HG03571 (cell line): ENCODE results near the gene TNNI3K.
"Not testable (repeated sequence)": the region's sequence is repeated elsewhere in the genome, so short reads cannot be mapped to it uniquely, and the experiment has no call there.

ENCODE experiments used
- ATAC-seq: cut with Tn5 transposase; IDR thresholded peaks from one replicate; pipeline ENCODE4 v1.9.1; 2021; ENCODE audit not compliant: unreplicated experiment

Gene TNNI3K, protein sequence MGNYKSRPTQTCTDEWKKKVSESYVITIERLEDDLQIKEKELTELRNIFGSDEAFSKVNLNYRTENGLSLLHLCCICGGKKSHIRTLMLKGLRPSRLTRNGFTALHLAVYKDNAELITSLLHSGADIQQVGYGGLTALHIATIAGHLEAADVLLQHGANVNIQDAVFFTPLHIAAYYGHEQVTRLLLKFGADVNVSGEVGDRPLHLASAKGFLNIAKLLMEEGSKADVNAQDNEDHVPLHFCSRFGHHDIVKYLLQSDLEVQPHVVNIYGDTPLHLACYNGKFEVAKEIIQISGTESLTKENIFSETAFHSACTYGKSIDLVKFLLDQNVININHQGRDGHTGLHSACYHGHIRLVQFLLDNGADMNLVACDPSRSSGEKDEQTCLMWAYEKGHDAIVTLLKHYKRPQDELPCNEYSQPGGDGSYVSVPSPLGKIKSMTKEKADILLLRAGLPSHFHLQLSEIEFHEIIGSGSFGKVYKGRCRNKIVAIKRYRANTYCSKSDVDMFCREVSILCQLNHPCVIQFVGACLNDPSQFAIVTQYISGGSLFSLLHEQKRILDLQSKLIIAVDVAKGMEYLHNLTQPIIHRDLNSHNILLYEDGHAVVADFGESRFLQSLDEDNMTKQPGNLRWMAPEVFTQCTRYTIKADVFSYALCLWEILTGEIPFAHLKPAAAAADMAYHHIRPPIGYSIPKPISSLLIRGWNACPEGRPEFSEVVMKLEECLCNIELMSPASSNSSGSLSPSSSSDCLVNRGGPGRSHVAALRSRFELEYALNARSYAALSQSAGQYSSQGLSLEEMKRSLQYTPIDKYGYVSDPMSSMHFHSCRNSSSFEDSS

DNA sequence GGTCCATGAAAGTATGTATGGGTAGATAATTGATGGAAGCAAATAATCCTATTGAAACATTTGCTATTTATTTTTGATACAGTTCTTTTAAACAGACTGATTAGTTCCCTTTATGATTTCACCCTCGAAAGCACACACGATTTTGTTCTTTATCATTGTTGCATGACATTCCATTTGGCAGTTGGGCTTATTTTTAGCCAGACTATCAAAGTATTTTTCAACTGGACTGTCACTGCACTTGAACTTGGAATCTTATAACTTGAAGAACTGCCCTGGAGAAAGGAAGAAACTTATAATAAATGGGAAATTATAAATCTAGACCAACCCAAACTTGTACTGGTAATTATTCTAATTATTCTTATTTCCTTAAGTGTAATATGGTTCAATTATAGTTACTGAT is at the start of gene TNNI3K:
TSS of gene TNNI3K (plus strand) at position 235 of the 400 bp plus-strand sequence. CDS start at position 300, 65 bp downstream.
- ATAC-seq: no peak

GRCh38 chr1:74193908-74194307 is 41.3 kb upstream of the TNNI3K start:
- no peak for ATAC-seq

DNA sequence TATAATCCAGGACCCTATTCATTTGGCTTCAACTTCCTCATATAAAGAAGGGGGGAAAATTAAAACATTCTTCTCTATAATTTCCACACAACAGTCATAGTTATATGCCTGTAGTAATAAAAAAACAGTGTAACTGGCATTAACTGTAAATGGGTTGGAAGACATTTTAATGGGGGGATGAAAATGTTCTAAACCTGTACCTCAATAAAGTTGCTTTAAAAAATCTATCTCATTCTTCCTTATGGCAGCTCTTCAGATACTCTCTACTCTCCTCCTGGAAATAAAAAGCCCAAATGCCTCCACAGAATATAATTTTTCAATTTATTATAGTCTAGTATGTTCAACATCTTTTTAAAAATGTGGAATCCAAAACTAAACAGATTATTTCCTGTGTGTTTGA is 39.8 kb upstream of the TNNI3K start:
- no peak for ATAC-seq

DNA sequence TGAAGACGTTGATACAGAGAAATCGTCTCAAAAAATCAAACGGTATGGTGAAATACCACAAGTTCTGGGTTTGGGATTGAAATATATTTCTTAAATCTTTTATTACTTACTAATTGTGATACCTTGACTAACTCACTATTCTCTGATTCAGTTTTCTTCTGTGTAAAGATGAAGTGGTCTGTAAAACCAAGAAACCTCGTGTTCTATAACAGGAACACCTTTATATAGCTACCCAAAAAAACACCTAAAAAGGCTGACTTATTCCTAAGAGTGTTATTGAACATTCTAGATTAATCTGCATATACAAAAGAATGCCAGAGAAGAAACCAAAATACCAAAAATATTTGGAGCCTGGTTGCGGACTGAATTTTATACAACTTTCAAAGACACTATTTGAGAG is 37.9 kb upstream of the TNNI3K start:
- ATAC-seq: no peak

DNA sequence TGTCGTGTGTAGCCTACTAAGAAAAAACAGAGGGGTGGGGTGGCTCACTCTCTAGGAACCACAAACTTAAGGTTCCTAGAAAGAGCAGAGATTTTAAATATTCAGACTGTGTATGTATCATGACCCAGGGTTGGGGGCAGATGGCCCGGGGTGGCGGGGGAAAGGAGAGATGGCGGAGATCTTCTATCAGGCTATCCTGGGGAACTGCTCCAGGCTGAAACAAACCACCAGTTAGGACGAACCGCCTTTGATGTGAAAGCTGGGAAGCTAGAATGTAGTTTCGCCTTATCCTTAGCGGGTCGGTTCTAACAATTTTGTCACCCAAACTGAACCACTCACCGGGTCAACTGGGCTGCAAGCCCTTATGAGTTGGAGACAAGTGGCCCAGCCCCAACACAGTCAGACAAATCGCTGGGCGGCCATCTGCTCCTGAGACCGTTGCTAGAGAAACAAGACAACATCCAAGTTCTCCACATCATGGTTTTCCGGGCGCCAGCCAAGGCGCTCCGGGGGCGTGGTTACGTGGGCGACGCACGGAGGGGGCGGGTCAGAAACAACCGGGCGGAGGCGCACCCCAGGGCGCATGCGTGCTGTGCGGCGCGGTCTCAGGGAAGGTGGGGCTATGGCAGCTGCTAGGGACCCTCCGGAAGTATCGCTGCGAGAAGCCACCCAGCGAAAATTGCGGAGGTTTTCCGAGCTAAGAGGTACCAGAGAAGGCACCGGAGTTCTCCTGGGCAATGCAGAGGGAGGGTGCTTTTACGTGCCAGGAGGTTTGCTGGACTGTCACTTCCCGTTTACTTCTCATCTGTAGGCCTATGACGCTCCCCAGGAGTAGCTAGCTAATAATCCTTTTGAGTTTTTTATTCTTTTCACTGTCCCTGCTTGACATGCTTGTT is 37.3 kb upstream of the TNNI3K start, which contains the start of the genes FPGT and LRRIQ3:
TSS of gene FPGT (plus strand) at position 586 of the 896 bp plus-strand sequence. CDS start at position 623, 37 bp downstream.
TSS of gene LRRIQ3 (minus strand) at position 520 of the 896 bp plus-strand sequence. CDS start 14,492 bp downstream, outside the sequence.
- peak; percentile 98 for ATAC-seq

- no peak for ATAC-seq
Measured at GRCh38 chr1:74199504-74199903, 35.7 kb upstream of the TNNI3K start.

GRCh38 chr1:74205266-74205665 is 29.9 kb upstream of the TNNI3K start:
- ATAC-seq: no peak

DNA sequence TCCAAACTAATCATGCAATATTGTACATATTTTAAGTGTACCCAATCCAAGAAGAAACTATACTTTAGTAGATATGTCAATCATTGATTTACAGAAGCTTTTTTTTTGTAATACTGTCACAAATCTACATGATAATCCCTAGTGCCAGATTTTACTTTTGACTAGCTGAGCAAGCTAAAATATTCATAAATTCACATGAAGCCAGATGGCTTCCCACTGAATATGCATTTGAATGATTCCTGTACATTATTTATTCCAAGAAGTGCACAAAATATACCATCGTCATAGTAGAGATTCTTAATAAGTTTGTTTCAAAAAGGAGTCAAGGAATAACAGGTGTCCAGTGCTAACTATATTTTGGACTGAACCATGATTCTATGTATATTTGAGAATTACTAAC is 20.0 kb upstream of the TNNI3K start:
- no peak for ATAC-seq

DNA sequence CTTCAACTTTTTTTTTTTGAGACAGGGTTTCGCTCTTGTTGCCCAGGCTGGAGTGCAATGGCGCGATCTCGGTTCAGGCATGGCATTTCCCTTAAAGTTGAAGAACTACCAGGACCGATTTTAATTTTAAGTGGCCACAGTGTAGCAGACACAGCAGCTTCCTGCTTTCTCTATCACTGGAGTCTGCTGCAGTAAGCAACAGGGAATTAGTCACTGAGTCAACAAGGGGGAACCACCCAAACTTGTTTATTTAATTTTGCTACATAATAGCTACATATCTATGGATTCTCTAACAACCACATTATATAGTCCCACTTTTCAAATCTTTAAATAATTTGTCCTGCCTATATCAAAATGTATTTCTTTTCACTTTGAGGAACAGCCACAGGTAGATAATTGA is 12.5 kb upstream of the TNNI3K start:
- ATAC-seq: no peak

DNA sequence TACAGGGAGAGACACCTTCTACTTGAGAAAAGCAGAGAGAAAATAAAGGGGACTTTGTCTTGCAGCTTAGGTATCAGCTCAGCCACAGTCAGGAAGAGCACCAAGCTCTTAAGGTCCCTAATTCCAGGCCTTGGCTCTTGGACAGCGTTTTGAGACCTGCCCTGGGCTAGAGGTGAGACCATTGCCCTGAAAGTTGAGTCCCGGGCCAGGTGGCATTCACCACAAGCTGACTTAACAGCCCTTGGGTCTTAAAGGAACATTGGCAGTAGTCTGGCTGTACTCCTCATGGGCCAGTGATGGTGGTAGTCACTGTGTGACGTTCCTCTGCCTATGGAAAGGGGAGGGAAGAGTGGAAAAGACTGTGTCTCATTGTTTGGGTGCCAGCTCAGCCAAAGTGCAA is 11.7 kb upstream of the TNNI3K start:
- ATAC-seq: no peak

GRCh38 chr1:74236440-74236839 is 1.3 kb downstream of the TNNI3K start:
- no peak for ATAC-seq

- ATAC-seq: no peak
Measured at GRCh38 chr1:74237035-74237434, 1.8 kb downstream of the TNNI3K start.

DNA sequence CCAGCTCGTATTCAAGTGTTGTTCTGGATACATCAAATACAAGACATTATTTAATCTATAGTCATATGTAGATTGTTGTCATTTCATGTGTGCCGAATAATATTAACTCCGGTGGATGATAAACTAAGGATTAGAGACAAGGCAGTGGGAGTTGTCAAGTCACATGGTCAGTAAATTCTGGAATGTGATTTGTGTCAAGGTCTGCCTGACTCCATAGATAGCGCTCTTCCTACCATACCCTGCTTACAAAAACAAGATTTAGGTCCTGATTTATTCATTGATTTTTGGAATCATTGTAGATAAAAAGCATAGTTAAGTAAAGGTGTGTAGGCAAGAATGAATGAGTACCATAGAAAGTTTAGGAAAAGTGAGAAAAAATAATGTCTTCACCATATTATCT is 2.6 kb downstream of the TNNI3K start:
- ATAC-seq: no peak

GRCh38 chr1:74245168-74245772 is 10.1 kb downstream of the TNNI3K start:
- no peak for ATAC-seq

- no peak for ATAC-seq
Measured at GRCh38 chr1:74246315-74246714, 11.1 kb downstream of the TNNI3K start.

DNA sequence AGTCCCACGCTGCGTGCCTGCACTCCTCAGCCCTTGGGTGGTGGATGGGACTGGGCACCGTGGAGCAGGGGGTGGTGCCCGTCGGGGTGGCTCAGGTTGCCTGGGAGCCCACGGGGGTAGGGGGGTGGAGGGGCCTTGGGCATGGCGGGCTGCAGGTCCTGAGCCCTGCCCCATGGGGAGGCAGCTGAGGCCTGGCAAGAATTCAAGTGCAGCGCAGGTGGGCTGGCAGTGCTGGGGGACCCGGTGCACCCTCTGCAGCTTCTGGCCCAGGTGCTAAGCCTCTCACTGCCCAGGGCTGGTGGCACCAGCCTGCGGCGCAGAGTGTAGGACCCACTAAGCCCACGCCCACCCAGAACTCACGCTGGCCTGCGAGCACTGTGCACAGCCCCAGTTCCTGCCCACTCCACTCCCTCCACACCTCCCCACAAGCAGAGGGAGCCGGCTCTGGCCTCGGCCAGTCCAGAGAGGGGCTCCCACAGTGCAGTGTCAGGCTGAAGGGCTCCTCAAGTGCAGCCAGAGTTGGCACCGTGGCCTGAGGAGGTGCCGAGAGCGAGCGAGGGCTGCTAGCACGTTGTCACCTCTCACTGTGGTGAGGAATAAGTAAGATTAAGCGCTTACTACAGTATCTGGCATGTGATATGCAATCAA is 12.8 kb downstream of the TNNI3K start:
- no peak for ATAC-seq

DNA sequence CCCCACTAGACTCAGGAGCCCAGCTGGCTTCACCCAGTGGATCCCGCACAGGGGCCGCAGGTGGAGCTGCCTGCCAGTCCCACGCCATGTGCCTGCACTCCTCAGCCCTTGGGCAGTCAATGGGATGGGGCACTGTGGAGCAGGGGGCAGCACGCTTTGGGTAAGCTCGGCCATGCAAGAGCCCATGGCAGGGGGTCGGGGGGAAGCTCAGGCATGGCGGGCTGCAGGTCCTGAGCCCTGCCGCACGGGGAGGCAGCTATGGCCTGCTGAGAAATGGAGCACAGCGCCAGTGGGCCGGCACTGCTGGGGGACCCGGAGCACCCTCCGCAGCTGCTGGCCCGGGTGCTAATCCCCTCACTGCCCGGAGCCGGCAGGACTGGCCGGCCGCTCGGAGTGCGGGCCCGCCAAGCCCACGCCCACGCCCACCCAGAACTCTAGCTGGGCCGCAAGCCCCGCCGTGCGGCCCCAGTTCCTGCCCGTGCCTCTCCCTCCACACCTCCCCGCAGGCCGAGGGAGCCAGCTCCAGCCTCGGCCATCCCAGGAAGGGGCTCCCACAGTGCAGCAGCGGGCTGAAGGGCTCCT is 18.1 kb downstream of the TNNI3K start:
- ATAC-seq: not testable (repeated sequence)

DNA sequence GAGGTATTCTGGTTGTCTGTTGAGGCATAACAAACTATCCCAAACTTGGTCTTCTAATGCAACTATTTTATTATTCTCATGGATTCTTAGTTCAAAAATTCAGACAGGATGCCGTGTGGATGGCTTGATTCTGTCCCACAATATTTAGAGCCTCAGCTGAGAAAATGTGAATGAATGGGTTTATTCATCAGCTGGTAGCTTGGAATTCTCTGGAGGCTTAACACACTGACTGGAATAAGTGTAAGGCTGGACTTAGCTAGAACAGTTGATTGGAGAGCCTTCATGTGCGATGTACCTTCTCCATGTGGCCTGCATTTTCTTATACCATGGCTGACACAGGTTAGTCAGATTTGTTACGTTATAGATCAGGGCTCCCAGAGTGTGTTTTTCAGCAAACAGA is 30.8 kb downstream of the TNNI3K start:
- no peak for ATAC-seq

DNA sequence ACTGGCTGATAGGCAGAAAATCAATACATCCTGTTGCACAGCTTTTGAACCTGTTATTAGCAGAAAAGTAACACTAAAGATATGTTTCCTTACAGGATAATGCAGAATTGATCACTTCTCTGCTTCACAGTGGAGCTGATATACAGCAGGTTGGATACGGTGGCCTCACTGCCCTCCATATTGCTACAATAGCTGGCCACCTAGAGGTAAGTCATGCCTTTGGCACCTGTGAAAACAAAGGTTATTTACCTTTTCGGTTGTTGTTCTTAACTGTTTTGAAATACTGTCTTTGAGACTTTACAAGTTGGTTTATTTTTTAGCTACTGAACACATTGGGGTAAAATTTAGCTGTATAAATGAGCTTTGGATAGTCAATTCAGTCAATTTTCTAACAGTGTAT is 36.3 kb downstream of the TNNI3K start:
- ATAC-seq: no peak
